HG03108 (cell line): Measurements from ENCODE around the gene ZFYVE19.

ENCODE experiments used
- ATAC-seq: cut with Tn5 transposase; IDR thresholded peaks from one replicate; pipeline ENCODE4 v1.9.1; 2021; ENCODE audit warnings: moderate library complexity; ENCODE audit not compliant: unreplicated experiment

Gene ZFYVE19, protein sequence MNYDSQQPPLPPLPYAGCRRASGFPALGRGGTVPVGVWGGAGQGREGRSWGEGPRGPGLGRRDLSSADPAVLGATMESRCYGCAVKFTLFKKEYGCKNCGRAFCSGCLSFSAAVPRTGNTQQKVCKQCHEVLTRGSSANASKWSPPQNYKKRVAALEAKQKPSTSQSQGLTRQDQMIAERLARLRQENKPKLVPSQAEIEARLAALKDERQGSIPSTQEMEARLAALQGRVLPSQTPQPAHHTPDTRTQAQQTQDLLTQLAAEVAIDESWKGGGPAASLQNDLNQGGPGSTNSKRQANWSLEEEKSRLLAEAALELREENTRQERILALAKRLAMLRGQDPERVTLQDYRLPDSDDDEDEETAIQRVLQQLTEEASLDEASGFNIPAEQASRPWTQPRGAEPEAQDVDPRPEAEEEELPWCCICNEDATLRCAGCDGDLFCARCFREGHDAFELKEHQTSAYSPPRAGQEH

DNA sequence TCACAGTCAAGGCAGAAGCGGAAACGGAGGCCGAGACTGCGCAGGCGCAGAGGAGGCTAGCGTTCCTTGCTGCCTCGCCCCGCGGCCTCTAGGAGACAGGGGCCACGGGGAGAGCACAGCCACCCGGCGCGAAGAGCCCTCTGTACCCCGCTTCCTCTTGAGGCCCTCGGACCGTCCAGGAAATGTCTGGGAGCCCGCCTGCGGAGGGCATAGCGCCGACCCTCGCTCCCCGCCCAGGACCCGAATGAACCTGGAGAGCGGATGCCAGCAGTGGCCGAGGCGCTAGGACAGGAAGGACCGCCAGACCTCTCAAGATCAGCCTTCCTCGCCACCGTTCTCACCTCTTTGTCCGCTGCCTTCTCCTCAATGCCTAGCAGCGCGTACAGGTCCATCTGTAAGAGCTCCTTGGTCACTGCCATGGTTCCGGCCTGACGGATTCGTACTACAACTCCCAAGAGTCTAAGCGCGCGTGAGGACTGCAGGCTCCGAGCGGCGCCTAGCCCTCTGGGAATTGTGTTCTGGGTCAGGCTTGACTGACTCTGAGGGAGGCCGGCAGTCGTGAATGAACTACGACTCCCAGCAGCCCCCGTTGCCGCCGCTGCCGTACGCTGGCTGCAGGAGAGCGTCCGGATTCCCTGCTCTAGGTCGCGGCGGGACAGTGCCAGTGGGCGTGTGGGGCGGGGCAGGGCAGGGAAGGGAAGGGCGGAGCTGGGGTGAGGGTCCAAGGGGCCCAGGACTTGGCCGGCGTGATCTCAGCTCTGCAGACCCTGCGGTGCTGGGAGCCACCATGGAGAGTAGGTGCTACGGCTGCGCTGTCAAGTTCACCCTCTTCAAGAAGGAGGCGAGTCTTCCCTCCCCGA is at the start of gene ZFYVE19, which contains the start of gene DNAJC17:
Gene ZFYVE19 (plus strand): TSS at position 62 of the 860 bp plus-strand sequence. CDS start 501 bp downstream, at position 563.
Gene DNAJC17 (minus strand): TSS at position 446 of the 860 bp plus-strand sequence. CDS start 27 bp downstream, at position 419.
- peak; percentile 91 for ATAC-seq

DNA sequence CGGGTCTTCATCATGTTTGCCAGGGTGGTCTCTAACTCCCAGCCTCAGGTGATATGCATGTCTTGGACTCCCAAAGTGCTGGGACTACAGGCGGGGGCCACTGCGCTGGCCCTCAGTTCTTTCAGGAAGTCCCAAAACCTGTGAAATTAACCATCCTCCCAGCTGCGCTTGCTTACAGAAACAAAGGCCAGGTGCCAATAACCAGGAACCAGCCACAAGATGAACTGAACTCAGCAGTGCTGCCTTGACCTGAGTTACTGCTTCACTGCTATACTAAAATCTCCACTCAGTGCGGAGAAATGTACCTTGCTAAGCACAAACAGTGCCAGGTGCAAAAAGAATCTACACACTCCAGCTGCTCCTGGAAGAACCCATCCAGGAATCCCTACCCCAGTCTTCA is 46.9 kb upstream of the ZFYVE19 start:
- ATAC-seq, result no peak

DNA sequence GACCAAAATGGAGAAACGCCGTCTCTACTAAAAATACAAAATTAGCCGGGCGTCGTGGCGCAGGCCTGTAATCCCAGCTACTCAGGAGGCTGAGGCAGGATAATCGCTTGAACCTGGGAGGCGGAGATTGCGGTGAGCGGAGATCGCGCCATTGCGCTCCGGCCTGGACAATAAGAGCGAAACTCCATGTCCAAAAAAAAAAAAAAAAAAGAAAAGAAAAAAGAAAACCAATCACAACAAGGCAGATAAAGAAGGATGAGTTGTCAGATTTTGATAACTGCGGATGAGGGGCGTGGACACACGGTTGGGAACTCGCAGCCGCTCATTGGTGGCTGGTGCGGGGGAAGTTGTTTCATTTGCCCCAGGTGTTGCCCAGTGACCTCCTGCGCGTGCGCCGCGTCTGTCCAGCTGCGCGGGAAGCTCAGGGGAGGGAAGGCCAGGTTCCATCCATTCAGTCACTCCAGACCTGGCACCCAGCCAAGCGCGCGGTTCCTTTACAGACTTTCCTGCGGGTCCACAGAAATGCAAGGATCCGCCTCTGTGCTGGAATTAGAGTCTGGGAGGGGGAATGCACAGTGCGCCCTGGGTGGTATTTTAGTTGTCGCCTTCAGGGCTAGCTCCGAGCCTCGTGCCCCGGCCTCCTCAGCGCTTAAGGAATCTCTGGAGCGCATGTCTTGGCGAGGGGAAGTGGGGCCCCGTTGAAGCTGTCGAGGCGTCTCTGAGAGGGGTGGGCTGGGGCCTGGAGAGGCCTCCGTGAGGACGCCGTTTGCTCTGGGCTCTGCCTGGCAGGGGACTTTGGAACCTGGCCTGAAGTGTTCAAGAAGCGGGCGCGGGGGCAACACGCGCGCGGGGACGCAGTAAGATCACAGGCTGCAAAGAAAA is 43.7 kb upstream of the ZFYVE19 start:
- ATAC-seq, result no peak

DNA sequence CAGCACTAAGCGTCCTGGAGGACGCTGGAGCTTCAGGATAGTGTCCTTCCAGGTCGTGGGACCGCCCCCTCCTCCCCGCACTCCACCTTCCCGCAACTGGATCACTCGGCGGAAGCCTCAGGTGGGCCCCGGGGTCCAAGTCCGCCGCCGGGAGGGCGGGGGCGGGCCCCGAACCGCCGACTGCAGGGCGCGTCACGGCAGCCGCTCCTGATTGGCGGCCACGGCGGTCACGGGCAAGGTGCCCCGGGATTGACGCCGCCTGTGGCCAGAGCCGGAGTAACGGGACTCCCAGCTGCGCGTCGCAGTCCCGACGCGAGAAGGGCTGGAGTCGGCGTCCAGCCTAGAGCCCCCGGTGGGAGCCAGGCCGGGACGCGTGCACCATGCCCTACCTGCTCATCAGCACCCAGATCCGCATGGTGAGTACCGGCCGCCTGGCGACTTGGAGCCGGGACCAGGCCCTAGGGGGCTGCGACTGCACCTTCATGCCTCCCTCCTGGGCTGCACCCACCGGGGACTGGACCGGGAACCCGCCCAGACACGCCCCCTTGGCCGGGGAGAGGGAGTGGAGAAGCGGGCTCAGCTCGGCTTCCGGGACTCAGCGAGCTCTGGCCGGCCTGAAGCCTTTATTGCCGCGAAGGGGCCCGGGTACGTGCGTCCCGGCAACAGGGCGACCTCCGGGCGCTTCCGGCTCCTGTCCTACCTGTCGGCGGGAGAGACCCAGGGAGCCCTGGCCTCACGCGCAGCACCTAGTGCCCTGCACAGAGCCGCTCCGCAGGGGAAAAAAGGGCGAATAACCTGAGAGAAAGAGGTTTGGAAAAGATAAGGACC is 42.9 kb upstream of the ZFYVE19 start, which contains the start of gene GCHFR:
Gene GCHFR (plus strand): TSS at position 268 of the 828 bp plus-strand sequence. CDS start 113 bp downstream, at position 381.
- ATAC-seq, result peak; percentile 47

DNA sequence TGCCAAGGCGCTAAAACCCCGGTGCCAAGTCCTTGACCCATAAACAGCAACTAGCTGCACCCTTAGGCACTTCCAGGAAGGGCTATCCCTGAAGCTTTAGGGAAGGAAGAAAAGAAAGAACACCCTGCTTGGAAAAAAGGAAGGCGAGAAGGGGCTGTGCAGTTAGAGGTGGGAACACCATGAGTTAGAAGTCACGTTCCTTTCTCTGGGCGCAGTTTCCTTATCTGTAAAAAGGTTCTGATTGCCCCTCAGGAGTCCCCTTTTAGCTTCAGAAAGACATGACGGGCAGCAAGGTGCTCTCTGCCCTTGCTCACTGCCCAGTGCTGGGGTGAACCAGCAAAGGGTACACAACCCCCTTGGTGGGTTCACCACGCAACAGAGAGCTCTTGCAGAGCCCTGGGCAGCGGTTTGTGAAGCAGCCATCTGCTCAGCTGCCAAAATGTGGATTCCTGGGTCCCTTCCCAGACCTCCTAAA is 42.2 kb upstream of the ZFYVE19 start:
- ATAC-seq, result no peak

DNA sequence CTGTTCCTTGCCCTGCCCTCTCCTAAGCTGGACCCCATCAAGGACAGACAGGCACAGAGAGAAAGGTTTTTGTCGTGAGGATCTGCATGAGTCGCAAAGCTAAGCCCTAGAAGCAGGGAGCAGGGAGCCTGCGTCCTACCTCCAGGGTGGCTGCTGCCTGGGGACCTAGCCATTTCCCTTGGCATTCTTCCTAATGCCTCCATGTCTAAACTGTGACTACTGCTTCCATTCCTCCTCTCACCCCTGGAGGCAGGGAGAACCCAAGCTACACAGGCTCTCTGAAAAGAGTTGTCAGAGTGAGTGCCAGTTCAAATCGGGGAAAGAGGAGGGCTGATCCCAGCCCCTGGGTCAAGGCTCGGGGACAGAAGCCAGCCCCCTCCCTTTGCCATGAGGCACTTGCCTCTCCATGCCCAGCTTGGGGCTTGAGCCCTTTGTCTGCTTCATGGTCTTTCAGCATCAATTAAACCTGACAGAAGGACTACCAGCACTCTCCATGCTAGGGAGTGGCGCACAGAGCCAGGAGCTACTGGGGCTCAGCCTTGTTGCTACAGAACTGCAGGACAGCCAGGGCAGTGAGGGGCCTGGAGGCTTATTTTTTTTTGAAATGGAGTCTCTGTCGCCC is 40.6 kb upstream of the ZFYVE19 start:
- ATAC-seq, result no peak

DNA sequence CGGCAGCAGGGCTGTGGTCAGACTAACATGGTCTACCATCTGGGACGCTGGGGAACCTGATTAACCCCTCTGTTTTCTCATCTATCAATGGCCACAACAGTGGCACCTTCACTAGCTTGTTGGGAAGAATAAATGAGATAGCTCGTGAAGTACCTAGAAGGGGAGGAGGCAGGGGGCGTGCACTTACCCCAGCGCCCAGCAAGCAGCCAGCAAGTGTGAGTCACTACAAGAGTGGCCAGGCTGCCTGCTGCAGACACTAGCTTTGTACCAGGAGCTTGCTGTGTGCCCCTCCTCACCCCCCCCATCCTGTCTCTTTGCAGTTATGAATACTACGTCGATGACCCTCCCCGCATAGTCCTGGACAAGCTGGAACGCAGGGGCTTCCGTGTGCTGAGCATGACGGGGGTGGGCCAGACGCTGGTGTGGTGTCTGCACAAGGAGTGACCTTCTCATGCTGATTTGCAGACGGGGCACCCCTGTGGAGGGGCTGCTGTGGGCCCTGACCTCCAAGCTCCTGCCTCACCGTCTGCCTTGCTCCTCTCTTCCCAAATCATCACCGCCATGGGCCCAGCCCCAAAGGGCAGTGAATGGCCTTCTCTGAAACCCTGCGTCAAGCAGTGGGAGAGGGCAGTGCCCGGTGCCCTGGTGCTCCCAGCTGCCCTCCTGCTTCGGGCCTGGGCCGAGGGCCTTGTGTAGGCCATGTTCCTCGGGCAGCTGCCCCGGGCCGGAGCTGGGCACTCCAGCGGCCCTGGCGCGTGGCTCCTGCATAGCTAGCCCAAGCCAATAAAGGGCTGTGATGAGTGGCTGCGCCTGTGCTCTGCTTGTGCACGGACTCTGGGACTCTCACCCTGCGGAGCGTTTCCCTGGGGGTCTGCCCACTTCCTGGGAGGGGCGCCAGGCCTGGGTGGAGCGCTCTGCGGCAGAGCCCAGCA is 39.7 kb upstream of the ZFYVE19 start:
- ATAC-seq, result no peak

DNA sequence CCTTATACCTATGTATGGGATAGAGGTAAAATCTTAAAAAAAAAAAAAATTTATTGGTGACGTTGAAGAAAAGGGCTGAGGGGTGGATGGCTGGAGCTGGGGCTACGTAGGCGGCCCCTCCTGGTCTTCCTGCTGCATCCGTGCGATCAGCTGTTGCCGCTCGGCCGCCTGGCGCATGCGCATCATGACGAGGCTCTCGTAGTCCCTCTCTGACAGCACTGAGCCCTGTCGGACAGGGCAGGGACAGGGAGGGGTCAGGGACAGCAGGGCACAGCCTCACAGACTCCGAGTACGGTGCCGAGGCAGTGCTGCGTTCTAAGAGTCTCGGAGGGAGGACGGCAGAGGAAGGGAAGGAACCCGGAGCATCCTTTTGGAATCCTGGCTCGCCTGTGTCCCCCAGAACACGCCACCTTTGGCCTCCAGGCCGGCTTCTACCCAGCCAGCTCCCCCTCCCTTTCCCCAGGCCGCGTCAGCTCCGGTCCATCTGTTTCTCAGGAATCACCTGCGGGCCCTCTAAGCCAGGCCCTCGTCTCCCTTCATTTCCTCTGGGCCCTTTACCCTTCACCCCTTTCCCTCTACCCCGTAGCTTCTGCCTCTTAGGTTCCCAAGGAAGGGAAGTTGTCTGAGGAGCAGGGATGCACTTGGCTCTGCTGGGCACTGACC is 38.9 kb upstream of the ZFYVE19 start:
- no peak for ATAC-seq

DNA sequence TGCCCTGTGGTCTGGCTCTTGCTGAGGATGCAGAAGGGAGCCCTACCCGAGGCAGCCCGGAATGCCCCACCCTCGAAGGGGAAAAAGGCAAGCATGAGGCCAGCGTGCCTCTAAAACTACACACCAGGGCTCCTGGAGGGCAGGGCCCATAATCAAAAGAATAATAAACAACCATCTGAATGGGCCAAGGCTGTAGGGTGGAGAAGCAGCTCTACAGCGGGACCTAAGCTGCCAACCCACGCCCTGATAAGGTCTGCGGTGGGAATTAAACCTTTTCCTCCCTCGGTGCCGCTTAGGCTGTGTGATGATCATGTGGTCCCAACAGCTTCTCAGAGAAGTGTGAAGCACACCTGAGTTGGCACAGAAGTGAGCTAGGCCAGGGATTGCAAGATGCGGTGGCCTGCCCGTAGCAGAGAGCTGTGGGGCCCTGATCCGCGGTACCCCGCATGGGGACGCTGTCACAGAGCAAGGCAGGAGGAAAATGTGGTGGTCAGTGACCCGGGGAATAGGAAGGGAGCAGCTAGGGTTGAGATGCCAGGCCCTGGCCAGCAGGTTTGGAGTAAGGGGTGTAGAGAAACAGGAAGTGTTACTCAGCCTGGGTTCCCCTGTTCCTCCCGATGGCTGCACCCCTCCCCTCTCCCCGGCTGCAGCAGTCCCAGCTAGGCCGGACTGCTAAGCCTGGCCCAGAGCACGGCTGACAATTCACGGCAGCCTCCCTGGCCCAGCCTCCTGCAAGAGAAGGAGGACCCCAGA is 38.2 kb upstream of the ZFYVE19 start:
- no peak for ATAC-seq

DNA sequence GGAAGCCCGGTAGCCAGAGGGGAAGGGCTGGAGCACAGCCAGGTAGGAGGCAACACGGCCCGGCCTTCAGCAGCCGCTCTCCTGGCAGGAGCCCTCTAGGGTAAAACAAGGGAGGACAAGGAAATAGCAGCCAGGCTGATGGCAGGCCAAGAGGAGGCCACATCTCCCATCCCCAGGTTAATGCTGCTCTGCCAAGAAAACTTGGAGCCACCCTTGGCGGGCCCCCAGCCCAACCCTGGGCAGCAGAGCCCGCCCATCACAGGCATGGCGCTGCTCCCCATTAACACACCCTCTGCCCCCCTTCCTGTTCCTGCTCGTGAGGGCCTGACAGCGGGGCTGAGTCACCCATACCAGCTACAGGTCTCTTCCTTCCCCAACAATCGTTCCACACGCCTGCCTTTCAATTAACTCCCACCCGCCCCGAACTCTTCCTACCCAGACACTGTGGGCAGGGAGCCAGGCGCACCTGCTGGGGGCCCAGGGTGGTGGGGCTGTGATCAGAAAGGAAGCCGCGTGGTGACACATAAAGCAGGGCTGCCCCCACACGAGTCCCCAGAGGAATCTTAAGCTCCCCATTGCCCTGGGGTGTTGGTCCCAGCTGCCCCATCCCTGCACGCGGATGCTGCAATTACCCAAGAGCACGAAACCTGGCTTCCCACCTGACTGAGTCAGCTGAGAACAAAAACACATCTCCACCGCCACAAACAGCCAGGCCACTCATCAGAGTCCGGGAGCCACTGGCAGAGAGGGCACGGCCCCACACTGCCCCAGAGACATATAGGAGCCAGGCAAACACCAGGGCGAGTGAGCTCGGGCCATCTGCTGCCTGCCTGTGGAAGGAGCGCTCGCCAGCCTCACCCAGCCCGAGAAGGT is 37.4 kb upstream of the ZFYVE19 start, which contains the start of gene C15orf62:
Gene C15orf62 (plus strand): TSS at position 707 of the 873 bp plus-strand sequence. CDS start 516 bp downstream, outside the sequence.
- peak; percentile 40 for ATAC-seq

DNA sequence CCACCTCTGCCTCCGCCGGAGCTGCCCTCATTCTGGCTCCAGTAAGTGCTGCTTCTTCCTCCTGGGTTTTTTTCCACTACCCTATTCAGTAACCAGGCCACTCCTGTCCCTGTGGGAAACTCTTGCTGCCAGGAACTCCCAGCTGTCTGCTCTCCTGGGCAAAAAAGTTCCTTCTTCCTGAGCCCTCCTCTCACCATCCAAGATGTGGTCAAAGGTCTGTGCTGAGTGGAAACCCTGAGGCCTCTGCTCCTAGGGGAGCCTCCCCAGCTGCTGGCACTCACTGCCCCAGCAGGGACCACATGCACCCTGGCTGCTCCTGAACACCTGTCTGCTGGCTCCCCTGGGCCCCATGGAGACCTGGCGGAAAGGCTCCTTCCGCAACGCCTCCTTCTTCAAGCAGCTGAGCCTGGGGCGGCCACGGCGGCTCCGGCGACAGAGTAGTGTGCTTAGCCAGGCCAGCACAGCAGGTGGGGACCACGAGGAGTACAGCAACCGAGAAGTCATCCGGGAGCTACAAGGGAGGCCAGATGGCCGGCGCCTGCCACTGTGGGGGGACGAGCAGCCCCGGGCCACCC is 36.7 kb upstream of the ZFYVE19 start:
- ATAC-seq, result no peak

DNA sequence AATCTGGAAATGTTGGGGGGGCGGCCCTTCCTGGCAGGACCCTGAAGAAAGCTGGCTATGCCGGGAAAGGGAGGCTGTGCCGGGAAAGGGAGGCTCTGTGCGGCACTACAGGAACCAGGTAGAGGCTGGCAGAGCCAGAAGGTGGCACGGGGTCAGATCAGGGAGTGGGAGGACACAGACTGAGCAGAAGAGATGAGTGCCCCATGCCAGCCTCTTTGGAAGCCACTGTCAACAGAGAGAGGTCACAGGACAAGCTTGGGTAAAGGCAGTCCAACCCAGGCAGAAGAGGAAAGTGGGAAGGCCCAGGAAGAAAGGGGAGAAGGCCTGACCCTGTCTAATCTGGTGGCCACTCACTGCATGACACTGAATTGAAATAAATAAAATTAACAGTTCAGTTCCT is 35.6 kb upstream of the ZFYVE19 start:
- no peak for ATAC-seq

DNA sequence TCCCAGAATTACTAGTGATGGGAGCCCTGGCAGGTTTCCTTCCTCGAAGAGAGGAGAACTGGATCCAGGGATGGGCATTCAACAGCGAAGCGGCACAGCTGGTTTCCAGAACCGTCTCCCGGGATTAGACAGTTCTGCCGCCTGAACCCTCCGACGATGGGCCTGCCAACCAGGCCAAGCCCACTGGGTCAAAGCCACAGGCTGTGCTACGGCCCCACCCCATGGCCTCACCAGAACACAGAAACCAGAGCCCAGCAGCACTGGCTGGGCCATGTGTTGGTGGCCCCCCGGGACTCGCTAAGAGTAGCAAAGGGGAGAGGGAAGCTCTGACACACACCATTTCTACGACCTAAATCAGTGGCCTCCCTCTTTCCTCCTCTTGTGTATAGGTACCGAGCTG is 34.9 kb upstream of the ZFYVE19 start:
- ATAC-seq, result no peak

DNA sequence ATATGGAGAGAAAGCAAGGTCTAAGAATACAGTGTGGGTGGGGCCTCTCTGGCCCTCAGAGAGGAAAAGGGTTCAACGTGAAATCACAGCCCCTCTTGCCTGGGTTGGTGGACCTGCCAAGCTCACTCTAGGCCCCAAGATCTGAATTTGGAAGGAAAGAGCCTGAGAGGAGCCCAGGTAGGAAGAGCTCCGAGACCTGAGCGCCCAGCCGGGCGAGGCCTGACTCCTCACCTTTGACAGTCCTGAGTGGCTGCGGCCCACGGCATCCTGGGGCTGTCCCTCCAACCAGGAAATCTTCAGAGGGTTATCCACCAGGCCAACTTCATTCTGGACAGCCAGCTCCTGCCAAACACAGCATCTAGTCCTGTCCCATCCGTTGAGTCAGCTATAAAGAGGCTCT is 33.4 kb upstream of the ZFYVE19 start:
- ATAC-seq, result no peak

DNA sequence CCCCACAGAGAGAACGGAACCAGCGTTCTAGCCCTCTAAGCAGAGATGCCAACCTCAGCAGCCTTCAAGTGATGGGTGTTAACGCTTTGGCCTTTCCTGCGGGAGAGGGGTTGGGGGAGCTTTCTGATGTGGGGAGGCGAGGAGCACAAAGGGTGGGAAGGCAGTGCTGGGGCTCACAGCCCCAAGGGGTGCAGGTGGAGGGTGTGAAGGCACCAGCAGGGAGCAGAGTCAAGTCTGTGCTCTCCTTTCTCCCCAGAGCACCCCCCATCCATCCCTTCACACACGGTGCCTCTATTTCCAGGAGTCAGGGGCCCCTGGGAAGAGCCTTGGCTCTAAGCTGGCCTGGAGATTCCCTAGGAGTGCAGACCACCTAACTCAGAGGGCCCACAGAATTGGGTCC is 33.0 kb upstream of the ZFYVE19 start:
- no peak for ATAC-seq
